Measurements from ENCODE around the gene CCDC15.
"Not testable (repeated sequence)": the region's sequence is repeated elsewhere in the genome, so short reads cannot be mapped to it uniquely, and the experiment has no call there.

CCDC15 gene

DNA sequence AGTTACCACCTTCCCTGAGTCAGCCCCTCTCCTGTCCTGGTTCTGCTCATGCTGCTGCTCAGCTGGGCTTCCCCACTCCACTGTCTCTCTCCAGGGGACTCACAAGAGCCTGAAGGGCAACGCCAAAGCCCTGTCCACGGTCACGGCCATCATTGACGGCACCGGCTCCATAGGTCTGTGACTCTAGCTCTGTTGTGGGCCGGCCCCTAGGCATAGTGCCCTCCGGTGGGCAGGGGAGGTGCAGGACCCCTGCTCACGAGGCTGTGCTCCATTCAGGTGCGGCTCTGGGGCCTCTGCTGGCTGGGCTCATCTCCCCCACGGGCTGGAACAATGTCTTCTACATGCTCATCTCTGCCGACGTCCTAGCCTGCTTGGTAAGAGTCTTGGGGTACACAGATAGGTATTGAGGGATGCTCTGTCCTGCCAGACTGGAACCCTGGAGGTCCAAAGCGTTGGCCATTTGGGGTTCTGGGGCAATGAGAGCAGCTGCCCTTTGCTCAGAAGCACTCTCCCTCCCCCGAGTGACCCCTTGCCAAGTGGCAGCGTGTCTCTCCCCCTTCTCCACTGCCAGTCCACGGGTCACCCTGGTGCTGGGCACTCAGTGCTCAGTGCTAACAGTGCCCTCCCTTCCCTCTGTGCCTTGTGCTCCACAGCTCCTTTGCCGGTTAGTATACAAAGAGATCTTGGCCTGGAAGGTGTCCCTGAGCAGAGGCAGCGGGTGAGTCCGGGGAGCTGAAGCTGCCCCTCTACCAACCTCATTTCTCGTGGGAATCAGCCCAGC, 131.5 kb downstream of the CCDC15 start:
- no peak for DNase-seq

DNA sequence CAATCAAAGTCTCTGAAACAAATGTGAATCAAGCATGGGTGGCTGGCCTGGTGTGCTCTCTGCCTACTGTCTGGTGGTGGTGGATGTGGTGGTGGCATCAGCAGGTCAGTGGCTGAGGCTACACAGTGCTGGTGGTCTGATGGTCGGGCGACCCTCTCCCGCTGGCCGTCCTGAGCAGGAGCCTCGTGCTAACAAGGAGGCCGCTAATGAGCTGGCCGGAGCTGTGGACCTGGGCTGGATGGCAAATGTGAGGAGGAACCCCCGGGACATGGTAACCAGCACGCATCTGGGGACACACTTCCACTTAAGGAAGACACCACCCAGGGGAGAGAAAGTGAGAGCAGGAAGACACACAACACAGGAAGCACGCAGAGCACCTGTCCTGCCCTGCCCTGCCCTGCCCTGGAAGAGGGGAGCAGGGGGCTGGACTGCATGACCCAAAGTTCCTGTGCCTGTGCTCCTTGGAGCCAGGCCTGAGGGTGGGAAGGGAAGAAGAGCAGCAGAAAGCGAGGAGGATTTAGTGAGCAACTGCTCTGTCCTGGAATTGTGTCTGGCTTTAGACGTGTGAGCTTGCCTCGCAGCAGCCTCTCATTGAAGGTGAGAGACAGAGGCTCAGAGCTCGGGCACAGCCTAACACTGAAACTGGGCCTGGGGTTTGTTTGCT, 132.8 kb downstream of the CCDC15 start:
- no peak for DNase-seq

DNA sequence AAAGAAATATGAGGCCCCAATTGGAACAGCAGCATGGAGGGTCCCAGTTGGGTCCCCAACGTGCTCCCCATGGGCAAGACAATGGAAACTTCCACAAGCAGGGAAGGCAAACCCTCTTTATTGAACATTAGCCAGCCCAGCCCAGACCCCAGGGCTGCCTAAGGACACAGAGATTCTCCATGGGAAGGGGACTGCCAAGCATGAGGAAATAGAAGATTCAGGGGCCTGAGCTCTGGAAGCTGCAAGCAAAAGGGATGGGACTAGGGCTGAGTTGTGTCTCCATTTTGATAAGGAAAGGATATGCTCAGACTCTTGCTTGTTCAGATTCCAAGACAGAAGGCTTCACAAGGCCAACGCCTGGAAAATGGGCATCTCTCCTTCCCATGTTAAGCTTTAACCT, 134.1 kb downstream of the CCDC15 start:
- no peak for DNase-seq

DNA sequence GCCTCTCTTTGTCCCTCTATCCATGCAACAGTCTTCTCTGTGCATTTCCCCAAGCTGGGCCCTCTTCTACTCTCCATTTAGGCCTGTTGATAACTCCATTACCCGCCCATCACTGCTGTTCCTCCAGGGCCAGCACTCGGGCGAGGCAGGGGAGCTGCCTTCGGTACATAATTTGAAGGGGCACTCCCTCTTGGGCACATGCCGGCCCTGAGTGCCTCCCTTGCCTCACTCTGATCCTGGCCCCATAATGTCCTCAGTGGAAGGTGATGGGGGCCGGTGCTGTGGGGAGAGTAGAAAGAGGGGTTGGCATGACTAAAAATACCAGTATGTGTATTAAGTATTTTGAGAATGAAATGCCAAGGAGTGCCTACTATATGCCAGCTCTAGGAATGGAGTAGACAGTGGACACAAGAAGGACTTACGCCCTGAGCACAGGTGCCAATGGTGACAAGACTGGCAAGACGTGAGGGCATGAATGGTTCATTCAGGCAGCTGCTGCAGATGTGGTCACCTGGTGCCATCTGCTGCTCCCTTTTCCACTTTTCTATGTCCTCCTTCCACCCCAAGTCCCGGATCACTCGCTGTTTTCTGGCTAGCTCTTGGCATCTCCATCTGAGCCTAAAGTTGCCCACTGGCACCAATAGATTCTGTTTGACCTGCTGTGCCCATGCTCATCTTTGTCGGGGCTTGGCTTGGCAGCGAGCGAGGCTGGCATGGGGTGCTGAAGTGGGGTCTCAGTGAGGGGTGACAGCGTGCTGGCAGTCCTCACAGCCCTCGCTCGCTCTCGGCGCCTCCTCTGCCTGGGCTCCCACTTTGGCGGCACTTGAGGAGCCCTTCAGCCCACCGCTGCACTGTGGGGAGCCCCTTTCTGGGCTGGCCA, 134.8 kb downstream of the CCDC15 start:
- no peak for DNase-seq

DNA sequence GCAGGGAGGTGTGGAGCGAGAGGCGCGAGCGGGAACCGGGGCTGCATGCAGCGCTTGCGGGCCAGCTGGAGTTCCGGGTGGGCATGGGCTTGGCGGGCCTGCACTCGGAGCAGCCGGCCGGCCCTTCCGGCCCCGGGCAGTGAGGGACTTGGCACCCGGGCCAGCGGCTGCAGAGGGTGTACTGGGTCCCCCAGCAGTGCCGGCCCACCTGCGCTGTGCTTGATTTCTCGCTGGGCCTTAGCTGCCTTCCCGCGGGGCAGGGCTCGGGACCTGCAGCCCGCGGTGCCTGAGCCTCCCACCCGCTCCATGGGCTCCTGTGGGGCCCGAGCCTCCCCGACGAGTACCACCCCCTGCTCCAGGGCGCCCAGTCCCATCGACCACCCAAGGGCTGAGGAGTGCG, 135.5 kb downstream of the CCDC15 start:
- not testable (repeated sequence) for DNase-seq

DNA sequence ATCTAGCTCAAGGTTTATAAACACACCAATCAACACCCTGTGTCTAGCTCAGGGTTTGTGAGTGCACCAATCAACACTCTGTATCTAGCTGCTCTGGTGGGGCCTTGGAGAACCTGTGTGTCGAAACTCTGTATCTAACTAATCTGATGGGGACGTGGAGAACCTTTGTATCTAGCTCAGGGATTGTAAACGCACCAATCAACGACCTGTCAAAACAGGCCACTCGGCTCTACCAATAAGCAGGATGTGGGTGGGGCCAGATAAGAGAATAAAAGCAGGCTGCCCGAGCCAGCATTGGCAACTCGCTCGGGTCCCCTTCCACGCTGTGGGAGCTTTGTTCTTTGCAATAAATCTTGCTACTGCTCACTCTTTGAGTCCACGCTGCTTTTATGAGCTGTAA, 136.1 kb downstream of the CCDC15 start:
- not testable (repeated sequence) for DNase-seq

DNA sequence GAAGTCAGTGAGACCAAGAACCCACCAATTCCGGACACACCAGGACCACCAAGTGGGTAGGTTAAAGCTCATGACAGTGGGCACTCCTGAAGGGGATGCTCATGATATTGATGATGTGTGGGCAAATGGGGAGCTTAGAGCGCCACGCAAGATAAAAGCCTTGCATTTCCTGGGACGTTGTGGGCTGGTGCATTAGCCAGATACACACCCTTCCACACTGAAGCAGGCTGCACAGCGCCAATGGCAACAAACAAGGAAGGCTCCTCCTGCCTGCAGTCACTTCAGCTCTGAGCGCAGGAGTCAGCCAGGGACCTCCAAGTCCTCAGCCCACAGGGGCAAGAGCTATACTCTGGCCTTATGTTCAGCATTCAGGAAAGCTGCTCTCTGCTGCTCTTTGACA, 136.8 kb downstream of the CCDC15 start:
- DNase-seq = no peak
